GM10248 (cell line): ENCODE measurements around the gene CMPK1.

ENCODE experiments used
- CTCF ChIA-PET: fragments of 300-600 bp; sonication (Branson Sonifier 250); formaldehyde crosslinking; extraction: SDS; loops from one replicate; lab custom pipeline; 2021; ENCODE audit warnings: antibody characterized with exemption; lab: Yijun Ruan, JAX
- POLR2A ChIA-PET: fragments of 350-650 bp; sonication (Branson Sonifier 250); formaldehyde crosslinking; extraction: SDS; loops from one replicate; lab custom pipeline; 2020; ENCODE audit warnings: antibody characterized with exemption; lab: Yijun Ruan, JAX
- DNase-seq: peaks from one replicate; pipeline ENCODE4 v3.0.0; 2012; ENCODE audit errors: extremely low spot score
- TF ChIP-seq, protein P1 (sequence below): IDR thresholded peaks from 2 replicates; pipeline ENCODE4 v1.5.1; 2012; ENCODE audit warnings: mild to moderate bottlenecking, low read depth; ENCODE audit errors: extremely low read depth, missing control alignments, control extremely low read depth

Gene CMPK1

GRCh38 chr1:47395433-47395832 is 61.8 kb downstream of the CMPK1 start:
- TF ChIP-seq, protein P1, sequence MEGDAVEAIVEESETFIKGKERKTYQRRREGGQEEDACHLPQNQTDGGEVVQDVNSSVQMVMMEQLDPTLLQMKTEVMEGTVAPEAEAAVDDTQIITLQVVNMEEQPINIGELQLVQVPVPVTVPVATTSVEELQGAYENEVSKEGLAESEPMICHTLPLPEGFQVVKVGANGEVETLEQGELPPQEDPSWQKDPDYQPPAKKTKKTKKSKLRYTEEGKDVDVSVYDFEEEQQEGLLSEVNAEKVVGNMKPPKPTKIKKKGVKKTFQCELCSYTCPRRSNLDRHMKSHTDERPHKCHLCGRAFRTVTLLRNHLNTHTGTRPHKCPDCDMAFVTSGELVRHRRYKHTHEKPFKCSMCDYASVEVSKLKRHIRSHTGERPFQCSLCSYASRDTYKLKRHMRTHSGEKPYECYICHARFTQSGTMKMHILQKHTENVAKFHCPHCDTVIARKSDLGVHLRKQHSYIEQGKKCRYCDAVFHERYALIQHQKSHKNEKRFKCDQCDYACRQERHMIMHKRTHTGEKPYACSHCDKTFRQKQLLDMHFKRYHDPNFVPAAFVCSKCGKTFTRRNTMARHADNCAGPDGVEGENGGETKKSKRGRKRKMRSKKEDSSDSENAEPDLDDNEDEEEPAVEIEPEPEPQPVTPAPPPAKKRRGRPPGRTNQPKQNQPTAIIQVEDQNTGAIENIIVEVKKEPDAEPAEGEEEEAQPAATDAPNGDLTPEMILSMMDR: no peak
- ChIA-PET POLR2A (no interaction called here), CTCF (interaction anchor here (1.1 to 1.9 kb wide), 2 partner anchors 42 to 331 kb away, joined by 4 to 6 read pairs; partner anchors contain the start of gene FOXD2)
- DNase-seq: no peak

DNA sequence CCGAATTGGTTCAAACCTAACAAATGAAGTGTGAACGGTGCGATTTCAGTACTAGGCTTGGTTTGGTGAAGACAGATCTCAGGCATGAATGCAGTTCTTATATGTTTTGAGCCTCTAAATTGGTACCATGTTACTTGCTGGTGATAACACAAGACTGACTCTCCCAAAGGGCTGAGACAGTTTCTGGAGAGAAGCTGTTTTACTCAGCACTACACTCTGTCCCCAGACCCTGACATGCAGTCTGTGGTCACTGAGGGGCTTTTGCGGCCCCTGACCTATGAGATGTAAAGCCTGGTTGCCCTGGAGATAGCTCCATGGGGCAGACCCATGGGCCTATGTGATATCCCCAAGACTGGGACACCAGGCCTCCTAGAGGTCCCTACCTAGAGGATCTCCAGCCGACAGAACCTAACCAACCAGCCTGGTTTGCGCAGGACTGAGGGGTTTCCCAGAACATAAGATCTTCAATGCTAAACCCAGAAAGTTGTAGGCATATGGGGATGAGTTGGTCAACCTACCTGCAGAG is 63.1 kb downstream of the CMPK1 start:
- POLR2A ChIA-PET: no interaction called here
- TF ChIP-seq, protein P1: no peak
- no peak for DNase-seq
- CTCF ChIA-PET: interaction anchor here (1.0 to 3.3 kb wide), 6 partner anchors 8 to 329 kb away, joined by 3 to 15 read pairs (median 8); partner anchors contain the start of gene FOXD2

- DNase-seq: no peak
- POLR2A ChIA-PET: no interaction called here
- CTCF ChIA-PET: interaction anchor here (1.5 to 3.3 kb wide), 5 partner anchors 10 to 38 kb away, joined by 3 to 20 read pairs (median 15); partner anchors contain the start of gene FOXD2
- TF ChIP-seq, protein P1: no peak
Measured at GRCh38 chr1:47399138-47399845, 65.7 kb downstream of the CMPK1 start.

GRCh38 chr1:47399846-47400155 is 66.2 kb downstream of the CMPK1 start:
- ChIA-PET CTCF (interaction anchor here (1.0 to 3.3 kb wide), 4 partner anchors 11 to 38 kb away, joined by 3 to 20 read pairs (median 9); partner anchors contain the start of gene FOXD2), POLR2A (no interaction called here)
- TF ChIP-seq, protein P1: no peak
- DNase-seq: no peak

- TF ChIP-seq, protein P1: no peak
- DNase-seq: no peak
- ChIA-PET POLR2A (no interaction called here), CTCF (interaction anchor here (0.9 to 3.9 kb wide), 9 partner anchors 12 to 308 kb away, joined by 3 to 20 read pairs (median 4); partner anchors contain the start of gene FOXD2)
Measured at GRCh38 chr1:47401761-47402160, 68.2 kb downstream of the CMPK1 start.

GRCh38 chr1:47402591-47402990 is 69.0 kb downstream of the CMPK1 start:
- CTCF ChIA-PET: interaction anchor here (0.9 to 3.9 kb wide), 9 partner anchors 11 to 315 kb away, joined by 3 to 14 read pairs (median 3); partner anchors contain the start of gene FOXD2
- POLR2A ChIA-PET: no interaction called here
- no peak for DNase-seq
- TF ChIP-seq, protein P1: no peak
